WI38 (cell line): ENCODE measurements around the gene ZNF143.

Experiments used
- H3K4me3 ChIP-seq: 2 replicates; pipeline ENCODE4 v1.5.1; 2011; ENCODE audit warnings: low read depth, mild to moderate bottlenecking, control low read depth, low read length
- CTCF ChIP-seq: IDR thresholded peaks from 2 replicates; pipeline ENCODE4 v1.5.1; 2012; ENCODE audit warnings: low read depth, mild to moderate bottlenecking, control low read depth, low read length

ZNF143 gene

GRCh38 chr11:9568161-9568853, 107.5 kb downstream of the ZNF143 start:
- H3K4me3 ChIP-seq, result no peak overlapping the region
- TF ChIP-seq CTCF, result no peak

GRCh38 chr11:9568854-9569587, 108.2 kb downstream of the ZNF143 start:
- H3K4me3 ChIP-seq, result peak overlapping the region; percentile 33; the same call in 1 of the 2 replicates
- TF ChIP-seq CTCF, result no peak

GRCh38 chr11:9569588-9570164, 108.9 kb downstream of the ZNF143 start:
- no peak for TF ChIP-seq CTCF
- H3K4me3 ChIP-seq, result no peak overlapping the region

- TF ChIP-seq CTCF, result no peak
- no peak overlapping the region for H3K4me3 ChIP-seq
Measured at GRCh38 chr11:9570313-9571025, 109.7 kb downstream of the ZNF143 start.

- H3K4me3 ChIP-seq, result no peak overlapping the region
- TF ChIP-seq CTCF, result no peak
Measured at GRCh38 chr11:9571071-9571762, 110.4 kb downstream of the ZNF143 start.

- TF ChIP-seq CTCF, result no peak
- no peak overlapping the region for H3K4me3 ChIP-seq
Measured at GRCh38 chr11:9571763-9572115, 110.9 kb downstream of the ZNF143 start.
